B cell (primary cell): ENCODE data around the gene CHST10. TPM values are rescaled to one million over a fixed set of nuclear protein-coding genes. Genes with fewer than 3 reads are reported as not detected.

Source experiments
- ATAC-seq: fragments of 200-7000 bp; cut with Tn5 transposase; one replicate; pipeline ENCODE4 v1.10.0; 2021; ENCODE audit warnings: low read depth, mild to moderate bottlenecking, moderate number of reproducible peaks, moderate library complexity
- CTCF ChIA-PET: fragments of 350-600 bp; sonication (Branson Sonifier 250); formaldehyde crosslinking; loops from one replicate; lab custom pipeline; 2021; ENCODE audit warnings: antibody characterized with exemption, inconsistent platforms; lab: Charles Lee
- POLR2A ChIA-PET: fragments of 350-600 bp; sonication (Branson Sonifier 250); formaldehyde crosslinking; loops from one replicate; lab custom pipeline; 2021; ENCODE audit warnings: antibody characterized with exemption; lab: Charles Lee
- DNase-seq: peaks from one replicate; pipeline ENCODE4 v3.0.0; 2013
- H2AFZ ChIP-seq: 2 replicates; pipeline ENCODE4 v1.6.1; 2012; ENCODE audit warnings: mild to moderate bottlenecking, low read depth, low read length; ENCODE audit not compliant: insufficient read depth, poor library complexity, severe bottlenecking
- H3K27ac ChIP-seq, 2 donors: 1 replicate in 1 of 2; 2 replicates in 1 of 2; pipeline ENCODE4 v1.5.1; 2012 to 2013; ENCODE audit warnings: low read length in 2 of 2, mild to moderate bottlenecking in 2 of 2, moderate library complexity in 1 of 2
- H3K27me3 ChIP-seq, 4 experiments: fragments of 200-600 bp in 1 of 4; sonication (generic) in 1 of 4; replicated peaks in 1 of 4; 1 replicate in 2 of 4; 2 replicates in 2 of 4; pipeline versions ENCODE4 v1.6.1 to v1.7.0; 2013 to 2016; ENCODE audit warnings: low read length in 3 of 4, mild to moderate bottlenecking in 2 of 4, mixed read lengths in 1 of 4, moderate library complexity in 1 of 4; ENCODE audit not compliant: insufficient read depth in 4 of 4, control insufficient read depth in 3 of 4; ENCODE audit errors: control extremely low read depth in 1 of 4
- H3K36me3 ChIP-seq, 2 experiments: replicated peaks in 1 of 2; 1 replicate in 1 of 2; 2 replicates in 1 of 2; pipeline versions ENCODE4 v1.6.1 to v1.7.1; 2013; ENCODE audit warnings: low read length in 1 of 2; ENCODE audit not compliant: insufficient read depth in 2 of 2, control insufficient read depth in 1 of 2; ENCODE audit errors: control extremely low read depth in 1 of 2, extremely low read depth in 1 of 2
- H3K4me1 ChIP-seq, 2 donors: fragments of 200-600 bp in 1 of 2; sonication (generic) in 1 of 2; 1 replicate in 1 of 2; 2 replicates in 1 of 2; pipeline versions ENCODE4 v1.5.1 to v1.6.1; 2013 to 2017; ENCODE audit warnings: low read length in 2 of 2; ENCODE audit not compliant: control insufficient read depth in 2 of 2, insufficient read depth in 2 of 2
- H3K4me2 ChIP-seq: replicated peaks from 2 replicates; pipeline ENCODE3; 2012; ENCODE audit warnings: mild to moderate bottlenecking, low read depth, low read length; ENCODE audit not compliant: poor library complexity, severe bottlenecking
- H3K4me3 ChIP-seq, 5 experiments: fragments of 200-600 bp in 1 of 5; sonication (generic) in 1 of 5; 1 replicate in 3 of 5; 2 replicates in 2 of 5; pipeline versions ENCODE4 v1.5.1 to v1.7.0; 2011 to 2016; ENCODE audit warnings: low read length in 4 of 5, mild to moderate bottlenecking in 4 of 5, low read depth in 2 of 5, control low read depth in 1 of 5, moderate library complexity in 1 of 5; ENCODE audit not compliant: insufficient read depth in 1 of 5; ENCODE audit errors: control extremely low read depth in 1 of 5, extremely low read depth in 1 of 5
- H3K79me2 ChIP-seq: fragments of 200-600 bp; sonication (generic); one replicate; pipeline ENCODE4 v1.6.0; 2016; ENCODE audit warnings: low read length; ENCODE audit not compliant: control insufficient read depth, insufficient read depth
- H3K9ac ChIP-seq: fragments of 200-600 bp; sonication (generic); 2 replicates; pipeline ENCODE4 v1.6.1; 2017; ENCODE audit warnings: mild to moderate bottlenecking, low read length, moderate library complexity
- H3K9me3 ChIP-seq, 3 donors: one replicate each; pipeline versions ENCODE4 v1.6.1 to v1.7.1; 2013; ENCODE audit warnings: low read length in 2 of 3; ENCODE audit not compliant: control insufficient read depth in 2 of 3, insufficient read depth in 1 of 3; ENCODE audit errors: control extremely low read depth in 1 of 3
- H4K20me1 ChIP-seq: 2 replicates; pipeline ENCODE4 v1.6.0; 2012; ENCODE audit warnings: mild to moderate bottlenecking, low read length; ENCODE audit not compliant: insufficient read depth, control insufficient read depth, poor library complexity, severe bottlenecking
- H3K27ac Mint-ChIP-seq: one replicate; pipeline ENCODE4 v1.8.0; 2021; ENCODE audit warnings: mixed read lengths
- H3K27me3 Mint-ChIP-seq: one replicate; pipeline ENCODE4 v1.8.0; 2021; ENCODE audit warnings: mixed read lengths
- H3K4me1 Mint-ChIP-seq: one replicate; pipeline ENCODE4 v1.8.0; 2021; ENCODE audit warnings: mixed read lengths
- H3K4me3 Mint-ChIP-seq: one replicate; pipeline ENCODE4 v1.8.0; 2021; ENCODE audit warnings: mixed read lengths
- H3K9me3 Mint-ChIP-seq: one replicate; pipeline ENCODE4 v1.8.0; 2022; ENCODE audit warnings: mixed read lengths; ENCODE audit not compliant: insufficient read depth
- CTCF ChIP-seq: fragments of 200-600 bp; IDR thresholded peaks from one replicate; pipeline ENCODE4 v1.8.0; 2022; ENCODE audit warnings: antibody characterized with exemption, mild to moderate bottlenecking
- EZH2 ChIP-seq: IDR thresholded peaks from 2 replicates; pipeline ENCODE4 v1.6.1; 2012; ENCODE audit warnings: borderline replicate concordance, low read depth, mild to moderate bottlenecking, moderate library complexity, low read length; ENCODE audit not compliant: insufficient read depth, poor library complexity, severe bottlenecking
- WGBS: methylation state at CpG from one replicate; pipeline ENCODE4 v1.1.5; 2013; ENCODE audit warnings: missing lambda C conversion rate; ENCODE audit not compliant: insufficient coverage; 5-methylcytosine and 5-hydroxymethylcytosine counted together
- intact Hi-C: fragments of 100-400 bp; cut with micrococcal nuclease; formaldehyde crosslinking; loops from one replicate; pipeline ENCODE4 v1.10.0; 2022
- polyA plus RNA-seq: library from polyadenylated mRNA; depleted of rRNA; stranded (reverse); fragments of >200 nt; gene quantifications from 2 replicates; pipeline ENCODE4 v1.2.3, GENCODE V29; 2012
- total RNA-seq, 2 donors: library from RNA; stranded (reverse); fragments of 120-200 nt in 1 of 2; gene quantifications; 1 replicate in 1 of 2; 2 replicates in 1 of 2; pipeline versions ENCODE4 v1.2.3 to v1.2.4, GENCODE V29; 2013 to 2022

The CHST10 gene
- total and polyA plus RNA-seq, 2 donors (not counting 1 experiment from before 2014, with no cell fraction given) = 5.2 to 9.9 TPM

- CTCF ChIA-PET = no interaction called here
- Histone ChIP-seq H3K4me2 (no peak overlapping the region), H2AFZ (no peak overlapping the region), H3K27ac (no peak overlapping the region), H3K36me3 (no peaks in the 10 kb centered on the region), H3K9me3 (no peaks in the 10 kb centered on the region), H3K79me2 (no peaks in the 10 kb centered on the region), H3K4me3 (no peak overlapping the region), H3K9ac (no peak overlapping the region), H3K4me1 (peaks cover 11 to 14% of the 10 kb centered on the region in 2 donors), H4K20me1 (no peaks in the 10 kb centered on the region), H3K27me3 (no peaks in the 10 kb centered on the region)
- TF ChIP-seq EZH2 = no peak
- no peak for TF ChIP-seq CTCF
- Mint-ChIP-seq H3K27me3 (no peaks in the 10 kb centered on the region), H3K9me3 (no peaks in the 10 kb centered on the region), H3K4me1 (peaks cover 22% of the 10 kb centered on the region), H3K4me3 (no peak overlapping the region), H3K27ac (no peak overlapping the region)
- 96% methylated on average over 3 of the region's 3 CpGs for WGBS
- POLR2A ChIA-PET = interaction anchor here (0.7 kb wide), 1 partner anchor 31 kb away, joined by 3 read pairs; no protein-coding TSS in a partner anchor
- intact Hi-C loops = loop anchor here (5.0 kb wide), 1 partner anchor 38 kb away; no protein-coding TSS in a partner anchor
- DNase-seq = no peak
- no peak for ATAC-seq
Measured at GRCh38 chr2:100419915-100420314, 2.4 kb upstream of the CHST10 start.

- POLR2A ChIA-PET = interaction anchor here (0.6 kb wide), 1 partner anchor 24 kb away, joined by 3 read pairs; no protein-coding TSS in a partner anchor
- H4K20me1 ChIP-seq = no peaks in the 10 kb centered on the region
- H3K36me3 ChIP-seq = peaks cover 0 to 3% of the 10 kb centered on the region in 2 experiments
- 93% methylated on average over 9 of the region's 12 CpGs for WGBS
- intact Hi-C loops = loop anchor here (5.0 kb wide), 1 partner anchor 36 kb away; no protein-coding TSS in a partner anchor
- H3K4me1 ChIP-seq = peaks cover 11 to 14% of the 10 kb centered on the region in 2 donors
- Mint-ChIP-seq H3K4me3 (peak overlapping the region; percentile 24), H3K4me1 (peaks cover 22% of the 10 kb centered on the region), H3K9me3 (no peaks in the 10 kb centered on the region), H3K27me3 (no peaks in the 10 kb centered on the region), H3K27ac (peak overlapping the region; percentile 4)
- H3K9ac ChIP-seq = no peak overlapping the region
- no peaks in the 10 kb centered on the region for H3K79me2 ChIP-seq
- no peak overlapping the region for H3K27ac ChIP-seq
- H2AFZ ChIP-seq = no peak overlapping the region
- CTCF ChIA-PET = no interaction called here
- no peak for TF ChIP-seq CTCF
- TF ChIP-seq EZH2 = no peak
- ATAC-seq (no peak), DNase-seq (no peak)
- no peaks in the 10 kb centered on the region for H3K27me3 ChIP-seq
- H3K4me2 ChIP-seq = no peak overlapping the region
- no peaks in the 10 kb centered on the region for H3K9me3 ChIP-seq
- H3K4me3 ChIP-seq = no peak overlapping the region
Measured at GRCh38 chr2:100418406-100418962, 1.0 kb upstream of the CHST10 start.
